Activated naive CD4-positive, alpha-beta T cell (primary cell): ENCODE results near the gene MAEA.
A peak's percentile ranks its signal among the peaks of the same experiment; 100 is the strongest.
"Not testable (repeated sequence)": the region's sequence is repeated elsewhere in the genome, so short reads cannot be mapped to it uniquely, and the experiment has no call there.

Source experiments
- DNase-seq, 4 experiments: peaks; one replicate each; lab custom pipeline; 2025; lab: John Stamatoyannopoulos, UW

Gene MAEA

DNA sequence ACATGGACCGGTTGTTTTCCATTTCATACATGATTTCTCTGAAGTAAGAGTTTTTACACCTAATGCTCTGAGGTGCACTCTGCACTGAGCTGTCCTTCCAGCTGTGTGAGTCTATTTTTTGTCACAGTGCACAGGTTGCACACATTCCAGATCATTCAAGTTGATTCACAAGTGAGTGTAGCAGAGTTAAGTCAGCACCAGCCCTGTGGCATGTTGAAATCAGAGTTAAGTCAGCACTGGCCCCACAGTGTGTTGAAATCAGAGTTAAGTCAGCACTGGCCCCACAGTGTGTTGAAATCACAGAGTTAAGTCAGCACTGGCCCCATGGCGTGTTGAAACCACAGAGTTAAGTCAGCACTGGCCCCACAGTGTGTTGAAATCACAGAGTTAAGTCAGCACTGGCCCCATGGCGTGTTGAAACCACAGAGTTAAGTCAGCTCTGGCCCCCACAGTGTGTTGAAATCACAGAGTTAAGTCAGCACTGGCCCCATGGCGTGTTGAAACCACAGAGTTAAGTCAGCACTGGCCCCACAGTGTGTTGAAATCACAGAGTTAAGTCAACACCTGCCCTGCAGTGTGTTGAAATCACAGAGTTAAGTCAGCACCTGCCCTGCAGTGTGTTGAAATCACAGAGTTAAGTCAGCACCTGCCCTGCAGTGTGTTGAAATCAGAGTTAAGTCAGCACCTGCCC, 45.6 kb downstream of the MAEA start:
- not testable (repeated sequence) for DNase-seq

DNA sequence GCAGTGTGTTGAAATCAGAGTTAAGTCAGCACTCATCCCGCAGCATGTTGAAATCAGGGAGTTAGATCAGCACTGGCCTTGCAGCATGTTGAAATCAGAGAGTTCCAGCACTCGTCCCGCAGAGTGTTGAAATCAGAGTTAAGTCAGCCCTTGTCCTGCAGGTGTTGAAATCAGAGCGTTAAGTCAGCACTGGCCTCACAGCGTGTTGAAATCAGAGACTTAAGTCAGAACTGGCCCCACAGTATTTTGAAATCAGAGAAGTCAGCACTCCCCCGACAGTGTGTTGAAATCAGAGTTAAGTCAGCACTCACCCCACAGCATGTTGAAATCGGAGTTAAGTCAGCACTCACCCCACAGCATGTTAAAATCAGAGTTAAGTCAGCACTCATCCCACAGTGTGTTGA, 46.4 kb downstream of the MAEA start:
- no peak for DNase-seq

DNA sequence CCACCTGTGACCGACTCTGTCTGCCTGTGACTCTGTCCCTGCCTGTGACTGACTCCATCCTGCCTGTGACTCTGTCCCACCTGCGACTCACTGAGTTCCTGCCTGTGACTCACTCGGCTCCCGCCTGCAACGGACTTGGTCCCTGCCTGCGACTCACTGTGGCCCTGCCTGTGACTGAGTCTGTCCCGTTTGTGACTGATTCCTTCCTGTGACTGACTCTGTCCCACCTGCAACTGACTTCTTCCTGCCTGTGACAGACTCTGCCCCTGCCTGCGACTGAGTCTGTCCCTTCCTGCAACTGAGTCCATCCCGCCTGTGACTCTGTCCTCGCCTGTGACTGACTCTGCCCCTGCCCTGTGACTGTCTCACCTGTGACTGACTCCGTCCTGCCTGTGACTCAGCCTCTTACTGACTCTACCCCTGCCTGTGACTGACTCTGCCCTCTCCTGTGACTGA, 47.7 kb downstream of the MAEA start:
- peak in 1 of 4 experiments; percentile 43 for DNase-seq

DNA sequence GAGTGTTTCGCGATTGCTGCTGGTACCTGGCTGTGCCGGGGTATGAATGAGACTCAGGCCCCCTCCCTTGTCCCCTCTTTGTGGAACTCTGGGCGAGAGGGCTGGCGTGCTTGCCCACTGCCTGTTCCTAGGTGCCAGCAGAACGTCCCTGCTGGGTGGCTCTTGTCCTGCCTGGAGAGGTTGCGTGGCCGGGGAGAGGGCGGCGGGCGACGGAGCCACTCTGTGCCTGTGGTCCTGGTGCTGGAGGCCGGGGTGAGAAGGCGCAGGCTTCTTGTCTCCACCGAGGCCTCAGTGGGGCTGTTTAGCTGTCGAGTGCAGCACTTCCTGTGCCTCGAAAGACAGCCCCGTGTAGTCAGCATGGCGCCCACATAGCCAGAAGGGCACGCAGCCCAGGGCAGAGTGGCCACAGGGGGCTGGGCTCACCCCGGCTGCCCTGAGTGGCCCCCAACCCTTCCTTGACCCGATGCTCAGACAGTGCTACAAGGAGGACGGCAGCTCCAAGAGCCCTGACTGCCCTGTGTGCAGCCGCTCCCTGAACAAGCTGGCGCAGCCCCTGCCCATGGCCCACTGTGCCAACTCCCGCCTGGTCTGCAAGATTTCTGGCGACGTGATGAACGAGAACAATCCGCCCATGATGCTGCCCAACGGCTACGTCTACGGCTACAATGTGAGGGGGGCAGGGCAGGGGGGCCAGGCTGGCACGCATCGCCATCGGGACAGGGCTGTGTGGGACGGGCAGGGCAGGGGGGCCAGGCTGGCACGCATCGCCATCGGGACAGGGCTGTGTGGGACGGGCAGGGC, 48.5 kb downstream of the MAEA start:
- no peak for DNase-seq

DNA sequence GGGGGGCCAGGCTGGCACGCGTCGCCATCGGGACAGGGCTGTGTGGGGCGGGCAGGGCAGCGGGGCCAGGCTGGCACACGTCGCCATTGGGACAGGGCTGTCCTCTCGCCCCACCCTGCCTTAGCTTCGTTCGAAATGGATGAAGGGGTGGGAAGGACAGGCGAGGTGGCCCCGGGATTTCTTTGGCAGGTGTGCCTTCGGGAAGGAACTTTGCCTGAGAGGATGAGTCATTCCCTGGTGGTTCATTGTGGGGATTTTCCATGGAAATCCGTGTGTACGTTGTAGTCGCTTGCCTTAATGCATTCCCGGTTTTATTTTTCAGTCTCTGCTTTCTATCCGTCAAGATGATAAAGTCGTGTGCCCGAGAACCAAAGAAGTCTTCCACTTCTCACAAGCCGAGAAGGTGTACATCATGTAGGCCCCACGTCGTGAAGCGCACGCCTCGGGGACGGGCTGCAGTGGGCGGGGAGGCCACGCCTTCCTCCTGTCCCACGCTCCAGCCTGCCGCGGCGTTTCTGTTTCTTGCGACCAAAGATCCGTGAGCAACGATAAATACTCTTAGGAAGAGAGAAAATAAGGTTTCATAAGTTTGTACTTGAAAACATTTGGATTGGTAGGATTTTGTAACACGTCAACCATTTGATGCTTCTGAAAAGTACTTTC, 49.2 kb downstream of the MAEA start:
- no peak for DNase-seq

DNA sequence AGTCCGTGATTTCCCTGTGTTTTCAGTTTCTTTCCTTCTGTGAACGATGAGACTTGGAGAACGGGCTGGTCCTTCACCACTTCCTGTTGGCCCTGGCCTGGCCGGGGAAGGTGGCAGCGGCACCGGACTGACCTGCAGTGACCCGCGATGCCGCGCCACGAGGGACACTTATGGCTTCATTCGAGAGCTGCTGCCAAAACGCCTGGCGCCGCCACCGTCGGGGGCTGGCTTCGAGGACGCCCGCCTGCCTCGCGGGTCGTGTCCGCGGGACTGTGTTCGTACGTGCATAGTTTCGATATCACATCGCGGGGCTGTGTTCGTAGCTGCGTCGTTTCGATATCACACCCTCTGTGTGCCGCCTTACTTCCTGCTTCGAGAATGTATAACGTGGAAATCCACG, 49.8 kb downstream of the MAEA start:
- no peak for DNase-seq

DNA sequence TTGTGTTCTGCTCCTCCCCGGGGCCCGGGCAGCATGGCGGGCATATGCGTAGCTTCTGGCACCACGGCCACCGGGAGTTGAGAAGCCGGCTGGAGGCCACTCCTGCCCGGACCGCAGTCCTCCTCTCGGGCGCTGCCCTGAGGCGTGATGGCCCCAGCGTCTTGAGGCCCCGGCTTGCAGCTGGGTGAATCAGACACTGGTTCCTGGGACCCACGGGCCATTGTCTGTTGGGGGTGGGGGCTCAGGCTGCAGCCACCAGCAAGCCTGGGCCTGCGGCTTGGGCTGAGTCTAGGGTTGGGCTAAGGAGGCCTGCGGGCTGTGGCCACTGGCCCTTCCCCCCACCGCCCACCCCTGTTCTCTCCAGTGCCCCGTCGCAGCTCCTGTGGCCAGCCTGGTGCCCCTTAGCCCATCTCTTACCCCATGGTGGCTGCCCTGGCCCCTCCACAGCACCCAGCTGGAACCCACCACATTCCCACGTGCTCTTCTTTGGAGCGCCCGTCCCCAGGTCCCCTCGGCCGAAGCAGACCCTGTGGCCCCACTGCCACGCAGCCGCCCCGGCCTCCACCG, 50.6 kb downstream of the MAEA start:
- no peak for DNase-seq

DNA sequence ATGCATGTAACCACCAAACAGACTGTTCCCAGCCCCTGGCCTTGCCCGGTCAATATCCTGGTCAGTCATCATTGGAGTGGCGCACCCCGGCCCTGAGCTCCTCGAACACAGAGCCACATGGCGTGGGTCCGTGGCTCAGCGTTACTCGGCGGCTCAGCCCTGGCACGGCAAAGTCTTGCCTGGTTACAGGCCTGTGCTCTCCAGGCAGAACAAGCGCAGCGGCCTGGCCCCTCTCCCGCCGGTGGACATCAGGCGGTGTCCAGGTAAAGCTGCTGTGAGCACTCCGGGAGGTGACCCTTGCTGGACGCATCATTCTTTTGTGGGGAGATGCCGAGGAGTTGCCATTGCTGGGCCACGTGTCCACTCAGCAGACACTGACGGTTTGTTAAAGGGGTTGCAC, 51.2 kb downstream of the MAEA start:
- DNase-seq = no peak

DNA sequence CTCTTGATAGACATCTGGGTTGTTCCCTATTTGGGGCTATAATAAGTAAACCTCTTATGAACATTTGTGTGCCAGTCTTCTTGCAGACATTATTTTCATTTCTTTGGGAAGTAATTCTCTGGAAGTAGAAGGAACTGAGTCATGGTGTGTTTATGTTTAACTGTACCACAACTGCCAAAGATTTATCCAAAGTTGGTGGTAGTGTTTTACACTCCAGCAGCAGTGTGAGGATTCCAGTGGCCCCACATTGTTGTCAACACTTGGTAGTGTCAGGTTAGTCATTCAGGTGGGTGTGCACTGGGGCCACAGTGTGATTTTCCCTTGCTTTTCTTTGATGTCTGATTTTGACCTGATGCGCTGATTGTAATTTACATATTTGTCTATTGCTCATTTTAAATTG, 52.3 kb downstream of the MAEA start:
- no peak for DNase-seq

DNA sequence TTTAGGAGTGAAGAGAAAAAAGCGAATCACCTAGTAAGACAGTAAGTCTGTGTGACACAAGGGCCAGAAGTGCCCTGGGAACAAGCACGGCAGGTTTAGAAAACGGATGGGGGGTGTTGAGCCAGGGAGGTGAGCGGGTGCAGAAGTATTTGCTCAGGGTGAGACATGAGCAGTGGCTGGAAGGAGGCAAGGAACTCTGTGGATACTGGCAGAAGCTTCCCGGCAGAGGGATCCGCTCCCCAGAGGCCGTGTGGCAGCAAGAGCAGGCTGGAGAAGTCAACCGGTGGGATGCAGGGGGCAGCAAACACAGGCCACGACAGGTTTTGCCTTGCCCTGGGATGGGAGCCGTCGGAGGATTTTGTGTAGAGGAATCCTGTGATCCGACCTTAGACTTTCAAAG, 55.0 kb downstream of the MAEA start:
- no peak for DNase-seq

DNA sequence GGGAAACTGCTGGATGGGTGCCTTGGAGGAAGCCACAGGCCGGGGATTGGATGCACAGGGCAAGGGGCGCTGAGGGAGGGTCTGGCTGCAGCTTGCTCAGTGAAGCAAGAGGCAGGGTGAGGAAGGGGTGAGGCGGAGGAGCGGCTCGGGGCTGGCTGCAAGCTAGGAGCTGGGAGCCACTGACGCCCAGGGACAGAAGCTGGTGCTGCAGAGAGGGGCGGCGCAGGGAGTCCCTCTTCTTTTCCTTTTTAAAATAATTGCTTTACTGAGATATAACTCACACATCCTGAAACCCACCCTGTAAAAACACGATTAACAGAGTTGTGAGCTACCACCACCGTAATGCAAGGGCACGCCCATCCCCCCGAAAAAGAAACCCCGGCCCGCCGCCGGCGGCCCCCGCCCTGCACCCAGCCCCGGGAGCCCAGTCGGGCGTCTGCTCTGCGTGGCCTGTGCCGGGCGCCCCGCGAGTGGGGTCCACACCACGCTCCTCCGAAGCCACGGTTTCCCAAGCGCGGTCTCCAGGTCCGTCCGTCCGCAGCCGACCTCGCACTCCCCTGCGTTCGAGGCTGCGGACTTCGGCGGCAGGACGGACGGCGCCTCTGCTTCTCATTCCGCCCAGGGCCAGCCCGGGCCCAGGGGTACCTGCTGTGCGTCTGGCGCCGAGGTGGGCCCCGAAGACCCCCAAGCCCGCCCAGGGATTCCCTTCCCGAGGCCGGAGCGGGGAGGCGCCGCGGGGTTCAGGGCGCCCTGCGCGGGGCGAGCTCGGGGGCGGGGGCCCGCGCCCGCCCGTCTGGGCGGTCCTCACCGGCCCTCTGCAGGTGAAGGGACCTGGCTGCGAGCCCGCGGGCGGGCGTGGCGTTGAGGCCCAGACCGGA, 56.5 kb downstream of the MAEA start:
- peak in 3 of 4 experiments; percentile 17 to 58 (median 49) for DNase-seq

DNA sequence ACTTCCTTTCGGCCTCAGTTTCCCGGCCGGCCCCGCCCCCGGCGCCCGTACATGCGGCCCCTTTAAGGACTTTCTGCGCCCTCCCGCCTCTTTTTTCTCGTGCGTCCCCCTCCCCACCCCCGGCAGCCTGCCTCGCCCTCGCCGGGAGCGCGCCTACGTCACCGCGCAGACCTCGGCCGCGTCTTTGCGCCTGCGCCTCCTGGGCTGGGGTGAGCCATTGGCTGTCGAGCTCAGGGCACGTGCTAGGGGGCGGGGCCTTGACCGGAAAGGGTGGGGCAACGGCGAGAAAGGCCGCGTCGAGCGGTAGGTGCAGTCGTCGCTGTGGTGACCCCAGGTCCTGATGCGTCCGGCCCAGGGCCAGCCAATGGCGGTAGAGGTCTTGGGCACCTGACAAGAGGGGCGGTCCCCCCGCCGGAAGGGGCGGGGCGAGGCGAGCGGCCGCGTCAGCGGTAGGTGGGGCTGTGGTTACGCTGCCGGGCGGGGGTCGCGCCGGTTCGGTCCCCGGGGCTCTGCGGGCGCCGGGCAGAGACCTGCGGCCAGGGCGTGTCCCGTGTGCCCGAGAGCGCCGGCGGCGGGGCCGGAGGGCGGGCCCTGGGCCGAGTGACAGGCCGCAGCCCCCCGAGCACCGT, 57.2 kb downstream of the MAEA start, which contains the start of gene UVSSA:
Gene UVSSA, plus strand, starts transcription at position 428 of the 629 bp plus-strand sequence. CDS start 884 bp downstream, outside the sequence.
- peak; percentile 99 to 100 (median 100) for DNase-seq

DNA sequence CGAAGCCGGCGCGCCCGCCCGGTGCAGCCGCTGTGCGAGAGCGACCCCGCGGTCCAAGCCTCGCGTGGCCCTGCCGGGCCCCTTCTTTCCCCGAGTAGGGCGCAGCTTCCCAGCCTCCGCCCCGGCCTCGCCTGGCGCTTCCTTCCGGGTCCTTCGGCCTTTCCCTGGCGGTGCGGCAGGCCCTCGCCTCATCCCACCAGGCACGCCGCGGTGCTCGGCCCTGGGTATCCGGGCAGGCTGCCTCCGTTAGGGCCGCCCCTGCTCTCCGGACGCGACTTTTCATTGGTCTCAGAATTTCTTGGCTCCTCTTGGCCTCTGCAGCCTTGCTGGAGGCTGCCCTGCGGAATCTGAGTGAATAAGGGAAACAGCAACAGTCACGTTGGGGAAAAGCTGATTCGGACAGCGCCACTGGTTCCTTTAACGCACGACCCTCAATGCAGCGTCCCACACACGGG, 57.7 kb downstream of the MAEA start:
- DNase-seq = peak in 1 of 4 experiments; percentile 41

DNA sequence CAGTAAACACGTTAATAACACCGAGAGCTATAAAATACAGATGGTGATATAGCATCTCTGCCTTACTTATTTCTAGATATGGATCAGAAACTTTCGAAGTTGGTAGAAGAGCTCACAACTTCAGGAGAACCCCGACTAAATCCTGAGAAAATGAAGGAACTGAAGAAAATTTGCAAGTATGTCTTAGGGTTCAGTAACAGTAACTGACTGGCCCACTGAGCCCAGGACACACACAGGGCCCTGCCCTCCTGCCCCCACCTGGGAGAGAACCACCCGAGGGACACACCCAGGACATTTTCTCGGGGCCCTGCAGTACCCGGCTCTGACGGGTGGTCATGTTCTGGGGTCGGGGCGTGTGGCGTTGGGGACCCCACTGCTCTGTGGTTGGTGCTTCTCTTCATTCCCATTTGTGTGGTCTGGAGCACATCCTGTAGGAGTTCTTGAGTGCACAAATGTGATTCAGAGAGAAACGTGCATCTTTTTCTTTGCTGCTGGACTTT, 58.4 kb downstream of the MAEA start:
- no peak for DNase-seq

DNA sequence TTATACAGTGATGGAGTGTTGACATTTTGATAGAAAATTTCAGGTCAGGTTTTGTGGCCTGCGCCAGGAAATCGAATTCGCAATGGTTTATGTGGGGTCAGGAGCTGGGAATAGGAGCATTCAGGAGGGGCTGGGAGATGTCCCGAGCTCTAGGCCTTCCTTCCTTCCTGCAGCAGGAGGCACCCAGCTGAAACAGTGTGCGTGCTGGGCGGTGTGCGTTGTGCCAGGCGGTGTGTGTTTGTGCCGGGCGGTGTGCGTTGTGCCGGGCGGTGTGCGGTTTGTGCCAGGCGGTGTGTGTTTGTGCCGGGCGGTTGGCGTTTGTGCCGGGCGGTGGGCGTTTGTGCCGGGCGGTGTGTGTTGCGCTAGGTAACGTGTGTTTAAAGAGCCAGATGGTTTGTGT, 59.1 kb downstream of the MAEA start:
- DNase-seq = no peak

DNA sequence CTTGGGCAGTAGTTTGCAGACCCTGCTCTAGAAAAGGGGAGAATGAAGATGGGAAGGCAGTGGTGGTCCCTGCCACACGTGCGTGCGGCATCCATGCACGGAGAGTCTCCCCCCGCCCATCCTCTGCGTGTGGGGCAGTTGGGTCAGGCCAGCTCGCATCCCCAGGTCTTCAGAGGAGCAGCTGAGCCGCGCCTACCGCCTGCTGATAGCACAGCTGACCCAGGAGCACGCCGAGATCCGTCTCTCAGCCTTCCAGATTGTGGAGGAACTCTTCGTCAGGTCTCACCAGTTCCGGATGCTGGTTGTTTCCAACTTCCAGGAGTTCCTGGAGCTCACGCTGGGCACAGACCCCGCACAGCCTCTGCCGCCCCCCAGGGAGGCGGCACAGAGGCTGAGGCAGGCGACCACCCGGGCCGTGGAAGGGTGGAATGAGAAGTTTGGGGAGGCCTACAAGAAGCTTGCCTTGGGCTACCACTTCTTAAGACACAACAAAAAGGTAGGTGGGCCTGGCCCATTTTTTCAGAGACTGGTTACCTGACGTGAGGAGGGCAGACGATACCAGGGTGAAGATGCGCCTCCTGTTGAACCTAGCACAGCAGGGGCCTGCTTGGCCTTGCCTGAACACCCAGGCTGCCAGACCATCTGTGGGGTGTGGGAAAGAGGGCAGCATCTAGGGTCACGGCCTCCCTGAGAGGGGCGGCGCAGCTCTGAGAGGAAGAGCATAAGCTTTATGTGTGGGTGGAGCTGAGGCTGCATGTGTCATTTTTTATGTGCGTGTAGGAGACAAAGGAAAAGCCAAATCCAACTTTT, 59.9 kb downstream of the MAEA start:
- no peak for DNase-seq

DNA sequence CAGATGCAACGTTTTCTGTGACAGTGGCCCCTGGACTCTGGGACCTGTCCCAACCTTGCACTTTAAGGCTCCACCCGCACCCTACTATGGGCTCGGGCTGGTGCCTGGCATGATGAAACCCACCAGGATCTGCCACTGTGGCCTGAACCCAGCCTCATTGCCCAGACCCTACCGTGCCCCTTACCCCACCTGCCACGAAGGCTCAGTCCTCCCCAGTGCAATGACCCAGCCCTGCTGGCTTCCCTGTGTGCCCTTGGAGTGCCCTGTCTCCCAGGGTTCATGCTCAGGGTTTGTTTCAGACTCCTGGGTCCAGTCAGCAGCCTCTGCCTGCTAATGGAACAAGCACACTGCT, 60.5 kb downstream of the MAEA start:
- no peak for DNase-seq

DNA sequence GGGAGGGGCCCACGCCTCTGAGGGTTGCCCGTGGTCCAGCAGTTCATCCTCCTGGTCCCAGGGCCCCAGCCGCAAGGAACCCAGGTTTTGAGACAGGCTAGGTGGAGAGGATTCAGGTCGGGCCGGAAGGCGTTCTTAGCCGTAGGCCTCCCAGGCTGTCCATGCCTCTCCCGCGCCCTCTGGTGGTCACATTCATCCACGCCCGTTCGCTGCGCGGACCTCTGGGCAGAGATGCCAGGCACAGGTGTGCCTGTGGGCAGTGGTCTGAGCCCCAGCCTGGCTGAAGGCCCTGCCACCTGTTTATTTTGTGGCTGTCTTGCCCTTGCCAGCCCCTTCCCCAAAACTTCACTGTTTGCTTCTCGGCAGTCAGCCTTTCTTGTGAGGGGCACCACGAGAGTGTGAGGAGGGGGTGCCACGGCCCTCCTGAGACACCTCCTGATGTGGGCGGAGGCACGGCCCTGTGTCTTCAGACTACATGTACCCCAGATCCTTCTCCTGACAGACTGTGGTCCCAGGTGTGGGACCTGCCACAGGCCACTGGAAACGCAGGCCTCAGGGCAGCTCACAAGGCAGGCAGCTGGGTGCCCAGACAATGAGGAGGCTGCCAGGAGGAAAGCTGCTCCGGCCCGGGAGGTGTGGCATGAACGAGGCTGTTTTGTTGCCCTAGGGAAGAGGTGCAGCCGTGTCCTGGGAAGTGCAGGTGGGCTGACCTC, 62.3 kb downstream of the MAEA start:
- peak; percentile 79 to 90 (median 88) for DNase-seq

DNA sequence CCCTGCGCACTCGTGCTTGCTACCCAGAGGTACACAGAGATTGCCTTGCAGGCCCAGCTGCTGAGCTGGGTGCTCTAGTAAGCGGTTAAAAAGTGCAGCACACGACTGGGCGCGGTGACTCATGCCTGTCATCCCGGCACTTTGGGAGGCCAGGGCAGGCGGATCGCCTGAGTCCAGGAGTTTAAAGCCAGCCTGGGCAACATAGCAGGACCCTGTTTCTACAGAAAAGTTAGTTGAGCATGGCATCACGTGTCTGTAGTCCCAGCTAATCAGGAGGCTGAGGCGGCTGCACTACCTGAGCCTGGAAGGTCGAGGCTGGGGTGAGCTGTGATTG, 62.8 kb downstream of the MAEA start:
- DNase-seq = no peak
